ENCODE results near the gene LAGE3. TPM values are rescaled to one million over a fixed set of nuclear protein-coding genes. Genes with fewer than 3 reads are reported as not detected.

The LAGE3 gene
- total and polyA plus RNA-seq, 2 of the 13 experiments (the other 11 are each of a cell fraction or from before 2014, with no cell fraction given): 7.6 to 12.7 TPM

GRCh38 chrX:154486396-154487207 is 7.5 kb upstream of the LAGE3 start, which contains the start of gene UBL4A (continued):
- peak; percentile 47; the same call in 1 of the 2 replicates for TF ChIP-seq KDM2A (CRISPR knock-in tag; IDR thresholded peaks at IDR 0.05; ENCODE audit: borderline replicate concordance, low read depth)
- TF ChIP-seq, protein P1, sequence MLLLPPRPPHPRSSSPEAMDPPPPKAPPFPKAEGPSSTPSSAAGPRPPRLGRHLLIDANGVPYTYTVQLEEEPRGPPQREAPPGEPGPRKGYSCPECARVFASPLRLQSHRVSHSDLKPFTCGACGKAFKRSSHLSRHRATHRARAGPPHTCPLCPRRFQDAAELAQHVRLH (CRISPR knock-in tag; IDR thresholded peaks at IDR 0.05; ENCODE audit: borderline replicate concordance, low read depth): no peak
- peak; percentile 18; the same call in 1 of the 2 replicates for TF ChIP-seq ZBTB33 (CRISPR knock-in tag; IDR thresholded peaks at IDR 0.05)
- TF ChIP-seq MLX (CRISPR knock-in tag; IDR thresholded peaks at IDR 0.05): no peak
- TF ChIP-seq, protein P2, sequence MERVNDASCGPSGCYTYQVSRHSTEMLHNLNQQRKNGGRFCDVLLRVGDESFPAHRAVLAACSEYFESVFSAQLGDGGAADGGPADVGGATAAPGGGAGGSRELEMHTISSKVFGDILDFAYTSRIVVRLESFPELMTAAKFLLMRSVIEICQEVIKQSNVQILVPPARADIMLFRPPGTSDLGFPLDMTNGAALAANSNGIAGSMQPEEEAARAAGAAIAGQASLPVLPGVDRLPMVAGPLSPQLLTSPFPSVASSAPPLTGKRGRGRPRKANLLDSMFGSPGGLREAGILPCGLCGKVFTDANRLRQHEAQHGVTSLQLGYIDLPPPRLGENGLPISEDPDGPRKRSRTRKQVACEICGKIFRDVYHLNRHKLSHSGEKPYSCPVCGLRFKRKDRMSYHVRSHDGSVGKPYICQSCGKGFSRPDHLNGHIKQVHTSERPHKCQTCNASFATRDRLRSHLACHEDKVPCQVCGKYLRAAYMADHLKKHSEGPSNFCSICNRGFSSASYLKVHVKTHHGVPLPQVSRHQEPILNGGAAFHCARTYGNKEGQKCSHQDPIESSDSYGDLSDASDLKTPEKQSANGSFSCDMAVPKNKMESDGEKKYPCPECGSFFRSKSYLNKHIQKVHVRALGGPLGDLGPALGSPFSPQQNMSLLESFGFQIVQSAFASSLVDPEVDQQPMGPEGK (CRISPR knock-in tag; IDR thresholded peaks at IDR 0.05): peak; percentile 55
- TF ChIP-seq MAZ (IDR thresholded peaks at IDR 0.05; ENCODE audit: borderline replicate concordance, low read depth, low read length): no peak
- 0 out of 2 replicates have a peak, but pooled peaks have one; percentile 35 for TF ChIP-seq MAZ (CRISPR knock-in tag; IDR thresholded peaks at IDR 0.05; ENCODE audit: low read depth)
- peak; percentile 28; the same call in 1 of the 2 replicates for TF ChIP-seq HDAC1 (CRISPR knock-in tag; IDR thresholded peaks at IDR 0.05)
- TF ChIP-seq THAP7 (CRISPR knock-in tag; IDR thresholded peaks at IDR 0.05): no peak
- TF ChIP-seq ARID4A (CRISPR knock-in tag; IDR thresholded peaks at IDR 0.05; ENCODE audit: borderline replicate concordance): peak; percentile 25; the same call in 1 of the 2 replicates
- TF ChIP-seq ZFY (CRISPR knock-in tag; IDR thresholded peaks at IDR 0.05): peak; percentile 56
- no peak for TF ChIP-seq CCAR2 (optimal IDR thresholded peaks at IDR 0.05; ENCODE audit: low read depth, low read length)
- TF ChIP-seq, protein P3, sequence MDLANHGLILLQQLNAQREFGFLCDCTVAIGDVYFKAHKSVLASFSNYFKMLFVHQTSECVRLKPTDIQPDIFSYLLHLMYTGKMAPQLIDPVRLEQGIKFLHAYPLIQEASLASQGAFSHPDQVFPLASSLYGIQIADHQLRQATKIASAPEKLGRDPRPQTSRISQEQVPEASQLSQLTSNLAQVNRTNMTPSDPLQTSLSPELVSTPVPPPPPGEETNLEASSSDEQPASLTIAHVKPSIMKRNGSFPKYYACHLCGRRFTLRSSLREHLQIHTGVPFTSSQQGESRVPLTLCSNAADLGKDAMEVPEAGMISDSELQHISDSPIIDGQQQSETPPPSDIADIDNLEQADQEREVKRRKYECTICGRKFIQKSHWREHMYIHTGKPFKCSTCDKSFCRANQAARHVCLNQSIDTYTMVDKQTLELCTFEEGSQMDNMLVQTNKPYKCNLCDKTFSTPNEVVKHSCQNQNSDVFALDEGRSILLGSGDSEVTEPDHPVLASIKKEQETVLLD (CRISPR knock-in tag; IDR thresholded peaks at IDR 0.05; ENCODE audit: low read depth): peak; percentile 41; the same call in 1 of the 2 replicates
- TF ChIP-seq ATF7 (IDR thresholded peaks at IDR 0.05): no peak
- TF ChIP-seq ATF7 (CRISPR knock-in tag; IDR thresholded peaks at IDR 0.05): no peak
